Measurements from ENCODE around the gene CLEC3B. TPM values are rescaled to one million over a fixed set of nuclear protein-coding genes. Genes with fewer than 3 reads are reported as not detected.
"Not testable (repeated sequence)": the region's sequence is repeated elsewhere in the genome, so short reads cannot be mapped to it uniquely, and the experiment has no call there.

CLEC3B gene
- total RNA-seq, 2 experiments from 2014 or later: 0.45 TPM; not detected in 1

GRCh38 chr3:45067486-45067885, 41.4 kb downstream of the CLEC3B start:
- peaks cover 10% of the 10 kb centered on the region for H3K27me3 Mint-ChIP-seq
- H3K27ac Mint-ChIP-seq: no peak overlapping the region
- peaks cover 22% of the 10 kb centered on the region for H3K4me1 Mint-ChIP-seq
- ATAC-seq (ENCODE audit: low read depth) (no peak), DNase-seq (no peak)
- no peaks in the 10 kb centered on the region for H3K9me3 Mint-ChIP-seq
- H3K36me3 Mint-ChIP-seq: peaks cover 2% of the 10 kb centered on the region
- no peak overlapping the region for H3K4me3 Mint-ChIP-seq
- POLR2A ChIA-PET: no interaction called here

- Mint-ChIP-seq H3K9me3 (no peaks in the 10 kb centered on the region), H3K4me3 (no peak overlapping the region), H3K36me3 (peaks cover 2% of the 10 kb centered on the region), H3K4me1 (peaks cover 22% of the 10 kb centered on the region), H3K27ac (no peak overlapping the region), H3K27me3 (peaks cover 14% of the 10 kb centered on the region)
- POLR2A ChIA-PET: no interaction called here
- ATAC-seq (ENCODE audit: low read depth) (no peak), DNase-seq (no peak)
Observed at GRCh38 chr3:45067941-45068340, 41.8 kb downstream of the CLEC3B start.

GRCh38 chr3:45071075-45071474, 45.0 kb downstream of the CLEC3B start:
- ATAC-seq (ENCODE audit: low read depth) (no peak), DNase-seq (no peak)
- no peaks in the 10 kb centered on the region for H3K9me3 Mint-ChIP-seq
- peaks cover 26% of the 10 kb centered on the region for H3K27me3 Mint-ChIP-seq
- peaks cover 5% of the 10 kb centered on the region for H3K4me1 Mint-ChIP-seq
- no peak overlapping the region for H3K4me3 Mint-ChIP-seq
- peaks cover 2% of the 10 kb centered on the region for H3K36me3 Mint-ChIP-seq
- POLR2A ChIA-PET: no interaction called here
- H3K27ac Mint-ChIP-seq: no peak overlapping the region

GRCh38 chr3:45075821-45076625, 49.9 kb downstream of the CLEC3B start:
- H3K36me3 Mint-ChIP-seq: peaks cover 7% of the 10 kb centered on the region
- DNase-seq (no peak), ATAC-seq (ENCODE audit: low read depth) (no peak)
- H3K27ac Mint-ChIP-seq: no peak overlapping the region
- H3K27me3 Mint-ChIP-seq: peaks cover 32% of the 10 kb centered on the region
- H3K4me1 Mint-ChIP-seq: peaks cover 2% of the 10 kb centered on the region
- POLR2A ChIA-PET: no interaction called here
- H3K9me3 Mint-ChIP-seq: peaks cover 6% of the 10 kb centered on the region
- H3K4me3 Mint-ChIP-seq: no peak overlapping the region

GRCh38 chr3:45078256-45078655, 52.2 kb downstream of the CLEC3B start:
- H3K36me3 Mint-ChIP-seq; ATAC-seq (ENCODE audit: low read depth); POLR2A ChIA-PET; H3K9me3 Mint-ChIP-seq; DNase-seq; H3K27ac Mint-ChIP-seq; H3K4me1 Mint-ChIP-seq; H3K4me3 Mint-ChIP-seq: not testable (repeated sequence)
- H3K27me3 Mint-ChIP-seq: peaks cover 26% of the 10 kb centered on the region

GRCh38 chr3:45078910-45079522, 52.9 kb downstream of the CLEC3B start:
- no peak overlapping the region for H3K4me3 Mint-ChIP-seq
- H3K27me3 Mint-ChIP-seq: peaks cover 23% of the 10 kb centered on the region
- H3K36me3 Mint-ChIP-seq: peaks cover 7% of the 10 kb centered on the region
- ATAC-seq (ENCODE audit: low read depth) (no peak), DNase-seq (no peak)
- H3K9me3 Mint-ChIP-seq: peaks cover 6% of the 10 kb centered on the region
- H3K27ac Mint-ChIP-seq: no peak overlapping the region
- peaks cover 2% of the 10 kb centered on the region for H3K4me1 Mint-ChIP-seq
- POLR2A ChIA-PET: interaction anchor here (0.7 kb wide), 1 partner anchor 9 kb away, joined by 3 read pairs; no protein-coding TSS in a partner anchor

- Mint-ChIP-seq H3K27me3 (peaks cover 16% of the 10 kb centered on the region), H3K27ac (no peak overlapping the region), H3K36me3 (peaks cover 7% of the 10 kb centered on the region), H3K9me3 (peaks cover 6% of the 10 kb centered on the region), H3K4me3 (no peak overlapping the region), H3K4me1 (peaks cover 2% of the 10 kb centered on the region)
- ATAC-seq (ENCODE audit: low read depth): no peak
- no peak for DNase-seq
- POLR2A ChIA-PET: no interaction called here
Observed at GRCh38 chr3:45079715-45080114, 53.6 kb downstream of the CLEC3B start.

- Mint-ChIP-seq H3K27me3 (peaks cover 15% of the 10 kb centered on the region), H3K27ac (peak overlapping the region; percentile 13), H3K4me3 (no peak overlapping the region), H3K9me3 (peaks cover 6% of the 10 kb centered on the region), H3K36me3 (peaks cover 7% of the 10 kb centered on the region), H3K4me1 (peaks cover 2% of the 10 kb centered on the region)
- no peak for DNase-seq
- ATAC-seq (ENCODE audit: low read depth): no peak
- POLR2A ChIA-PET: no interaction called here
Observed at GRCh38 chr3:45080824-45081223, 54.7 kb downstream of the CLEC3B start.

- Mint-ChIP-seq H3K36me3 (peaks cover 12% of the 10 kb centered on the region), H3K4me3 (no peak overlapping the region), H3K4me1 (peaks cover 2% of the 10 kb centered on the region), H3K9me3 (peaks cover 6% of the 10 kb centered on the region), H3K27ac (no peak overlapping the region), H3K27me3 (peaks cover 11% of the 10 kb centered on the region)
- no peak for ATAC-seq (ENCODE audit: low read depth)
- no peak for DNase-seq
- POLR2A ChIA-PET: no interaction called here
Observed at GRCh38 chr3:45081506-45082141, 55.5 kb downstream of the CLEC3B start.

- no peak for DNase-seq
- ATAC-seq (ENCODE audit: low read depth): no peak
- H3K27ac Mint-ChIP-seq: no peak overlapping the region
- peaks cover 4% of the 10 kb centered on the region for H3K9me3 Mint-ChIP-seq
- H3K27me3 Mint-ChIP-seq: peaks cover 8% of the 10 kb centered on the region
- H3K4me1 Mint-ChIP-seq: peaks cover 2% of the 10 kb centered on the region
- POLR2A ChIA-PET: no interaction called here
- H3K36me3 Mint-ChIP-seq: peaks cover 12% of the 10 kb centered on the region
- no peak overlapping the region for H3K4me3 Mint-ChIP-seq
Observed at GRCh38 chr3:45082142-45082538, 56.0 kb downstream of the CLEC3B start.

- POLR2A ChIA-PET: no interaction called here
- ATAC-seq (ENCODE audit: low read depth) (no peak), DNase-seq (no peak)
- Mint-ChIP-seq H3K9me3 (peaks cover 4% of the 10 kb centered on the region), H3K27me3 (peaks cover 8% of the 10 kb centered on the region), H3K4me1 (peaks cover 2% of the 10 kb centered on the region), H3K4me3 (no peak overlapping the region), H3K27ac (no peak overlapping the region), H3K36me3 (peaks cover 15% of the 10 kb centered on the region)
Observed at GRCh38 chr3:45083023-45083422, 56.9 kb downstream of the CLEC3B start.

- H3K4me1 Mint-ChIP-seq: peaks cover 2% of the 10 kb centered on the region
- H3K4me3 Mint-ChIP-seq: no peak overlapping the region
- POLR2A ChIA-PET: no interaction called here
- H3K9me3 Mint-ChIP-seq: peaks cover 4% of the 10 kb centered on the region
- ATAC-seq (ENCODE audit: low read depth) (no peak), DNase-seq (no peak)
- peaks cover 18% of the 10 kb centered on the region for H3K36me3 Mint-ChIP-seq
- no peak overlapping the region for H3K27ac Mint-ChIP-seq
- peaks cover 4% of the 10 kb centered on the region for H3K27me3 Mint-ChIP-seq
Observed at GRCh38 chr3:45084361-45084760, 58.3 kb downstream of the CLEC3B start.

GRCh38 chr3:45084820-45085816, 59.0 kb downstream of the CLEC3B start:
- H3K36me3 Mint-ChIP-seq: peaks cover 22% of the 10 kb centered on the region
- H3K4me1 Mint-ChIP-seq: peaks cover 1% of the 10 kb centered on the region
- DNase-seq: no peak
- no peak for ATAC-seq (ENCODE audit: low read depth)
- peaks cover 6% of the 10 kb centered on the region for H3K27me3 Mint-ChIP-seq
- H3K4me3 Mint-ChIP-seq: no peak overlapping the region
- H3K9me3 Mint-ChIP-seq: peaks cover 2% of the 10 kb centered on the region
- no peak overlapping the region for H3K27ac Mint-ChIP-seq
- POLR2A ChIA-PET: no interaction called here
